ENCODE results near the gene TBC1D16.

Gene TBC1D16

GRCh38 chr17:79925242-79925957 lies 110.3 kb downstream of the TBC1D16 start:
- no peak for FAIRE-seq

- FAIRE-seq = no peak
Observed at GRCh38 chr17:79924639-79924976, 111.1 kb downstream of the TBC1D16 start.

- no peak for FAIRE-seq
Observed at GRCh38 chr17:79923974-79924638, 111.6 kb downstream of the TBC1D16 start.

GRCh38 chr17:79922798-79923197 lies 112.9 kb downstream of the TBC1D16 start:
- FAIRE-seq = no peak

- no peak for FAIRE-seq
Observed at GRCh38 chr17:79922116-79922601, 113.5 kb downstream of the TBC1D16 start.

- FAIRE-seq = no peak
Observed at GRCh38 chr17:79921411-79922115, 114.1 kb downstream of the TBC1D16 start.

GRCh38 chr17:79920751-79921410 lies 114.8 kb downstream of the TBC1D16 start:
- FAIRE-seq = no peak

- FAIRE-seq = no peak
Observed at GRCh38 chr17:79919862-79920720, 115.6 kb downstream of the TBC1D16 start.

- FAIRE-seq = no peak
Observed at GRCh38 chr17:79919164-79919585, 116.5 kb downstream of the TBC1D16 start.

- FAIRE-seq = no peak
Observed at GRCh38 chr17:79918581-79919163, 117.0 kb downstream of the TBC1D16 start.

- no peak for FAIRE-seq
Observed at GRCh38 chr17:79917902-79918484, 117.7 kb downstream of the TBC1D16 start.

- FAIRE-seq = no peak
Observed at GRCh38 chr17:79916991-79917901, 118.4 kb downstream of the TBC1D16 start.

GRCh38 chr17:79916506-79916905 lies 119.2 kb downstream of the TBC1D16 start:
- FAIRE-seq = no peak

- no peak for FAIRE-seq
Observed at GRCh38 chr17:79915850-79916430, 119.7 kb downstream of the TBC1D16 start.

- FAIRE-seq = no peak
Observed at GRCh38 chr17:79914813-79915740, 120.6 kb downstream of the TBC1D16 start.

GRCh38 chr17:79913896-79914812 lies 121.5 kb downstream of the TBC1D16 start:
- FAIRE-seq = no peak

GRCh38 chr17:79913451-79913850 lies 122.2 kb downstream of the TBC1D16 start:
- FAIRE-seq = no peak

Data from colon (tissue), 2 donors.